Mucosa of rectum (tissue), 2 donors: ENCODE measurements around the gene TCP11L1.

Experiments used
- H3K27ac ChIP-seq, 2 donors: one replicate each; pipeline ENCODE4 v1.7.0; 2013; ENCODE audit warnings: inconsistent platforms in 2 of 2, low read depth in 2 of 2, low read length in 2 of 2
- H3K27me3 ChIP-seq, 2 donors: one replicate each; pipeline ENCODE4 v1.7.0; 2013; ENCODE audit warnings: low read length in 2 of 2; ENCODE audit not compliant: control insufficient read depth in 2 of 2, insufficient read depth in 2 of 2
- H3K36me3 ChIP-seq, 2 donors: one replicate each; pipeline ENCODE4 v1.7.0; 2013; ENCODE audit warnings: low read length in 2 of 2; ENCODE audit not compliant: control insufficient read depth in 2 of 2, insufficient read depth in 2 of 2
- H3K4me1 ChIP-seq, 2 donors: one replicate each; pipeline ENCODE4 v1.7.0; 2013; ENCODE audit warnings: low read length in 2 of 2, mild to moderate bottlenecking in 1 of 2; ENCODE audit not compliant: control insufficient read depth in 2 of 2, insufficient read depth in 2 of 2
- H3K4me3 ChIP-seq, 2 donors: one replicate each; pipeline ENCODE4 v1.7.0; 2013; ENCODE audit warnings: low read length in 2 of 2
- H3K9ac ChIP-seq, 2 donors: one replicate each; pipeline ENCODE4 v1.7.0; 2013; ENCODE audit warnings: low read length in 2 of 2, low read depth in 1 of 2, mild to moderate bottlenecking in 1 of 2
- H3K9me3 ChIP-seq, 2 donors: one replicate each; pipeline ENCODE4 v1.7.0; 2013; ENCODE audit warnings: low read length in 2 of 2; ENCODE audit not compliant: control insufficient read depth in 2 of 2
- donor health status: healthy.
- donor health status: Normal muscosa, but diverticular disease.

Gene TCP11L1

DNA sequence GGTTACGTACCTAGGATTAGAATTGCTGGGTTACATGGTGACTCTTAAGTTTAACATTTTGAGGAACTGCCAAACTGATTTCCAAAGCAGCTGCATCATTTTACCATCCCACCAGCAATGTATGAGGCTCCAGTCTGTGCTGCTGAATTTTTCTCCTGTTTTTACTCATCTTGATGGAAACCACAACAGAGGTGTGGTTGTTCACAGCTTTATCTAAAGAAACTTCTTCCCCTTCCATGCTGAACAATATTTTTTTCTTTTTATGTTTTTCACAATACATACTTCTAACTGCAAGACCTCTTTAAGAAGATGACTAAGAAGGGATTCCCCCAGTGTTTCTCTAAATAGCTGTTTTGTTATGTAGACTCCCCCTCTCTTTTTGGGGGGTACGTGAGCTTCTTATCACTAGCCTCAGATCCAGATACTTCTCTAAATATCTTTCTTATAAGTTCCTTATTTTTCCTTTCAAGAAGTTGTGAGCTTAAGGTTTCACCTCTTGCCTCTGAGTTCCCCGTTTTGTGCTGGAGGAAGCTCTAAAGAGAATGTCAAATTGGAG, 24.0 kb downstream of the TCP11L1 start:
- H3K4me1 ChIP-seq = peaks cover 10 to 12% of the 10 kb centered on the region in 2 donors
- peaks cover 29 to 44% of the 10 kb centered on the region in 2 donors for H3K36me3 ChIP-seq
- H3K27ac ChIP-seq = no peak overlapping the region

DNA sequence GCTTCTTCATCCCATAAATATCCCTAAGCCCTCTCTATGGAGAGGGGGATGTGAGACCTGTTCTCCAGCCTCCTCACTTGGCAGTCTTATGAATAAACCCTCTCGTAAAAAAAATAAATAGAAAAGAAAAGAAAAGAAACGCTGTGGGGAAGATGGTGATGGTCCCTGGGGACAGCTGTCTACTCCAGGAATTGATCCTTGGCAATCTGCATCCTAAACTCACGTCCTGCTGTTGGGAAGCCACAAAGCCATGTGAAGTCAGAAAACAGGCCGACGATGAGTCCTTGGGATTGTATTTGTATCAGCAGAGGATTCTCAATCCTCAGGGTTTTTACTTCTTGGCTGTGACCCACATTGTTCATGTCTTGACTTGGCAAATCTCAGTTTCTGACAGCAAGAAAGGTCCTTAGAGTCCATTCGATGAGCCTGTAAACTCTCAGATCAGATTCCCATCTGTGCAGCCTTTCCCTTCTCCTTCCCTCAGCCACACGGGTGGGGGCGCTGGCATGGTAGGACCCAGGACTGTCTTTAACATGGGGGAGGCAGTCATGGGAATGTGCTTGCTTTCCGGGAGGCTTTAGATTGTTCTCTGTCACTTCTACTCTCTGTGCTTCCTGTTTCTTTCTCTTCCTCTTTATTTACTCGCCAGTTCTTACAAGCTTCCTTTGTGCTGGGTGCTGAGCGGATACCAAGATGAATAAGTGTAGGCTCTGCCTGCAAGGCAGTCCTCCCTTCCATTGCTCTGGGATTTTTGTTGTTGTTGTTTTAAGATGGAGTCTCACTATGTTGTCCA, 24.9 kb downstream of the TCP11L1 start:
- Histone ChIP-seq H3K4me3 (no peak overlapping the region), H3K9me3 (no peaks in the 10 kb centered on the region), H3K27ac (no peak overlapping the region), H3K36me3 (peaks cover 31 to 44% of the 10 kb centered on the region in 2 donors), H3K27me3 (no peaks in the 10 kb centered on the region), H3K4me1 (peaks cover 10 to 12% of the 10 kb centered on the region in 2 donors), H3K9ac (no peak overlapping the region)

More for the DNA sequence above, 24.0 kb downstream of the TCP11L1 start:
- Histone ChIP-seq H3K9ac (no peak overlapping the region), H3K9me3 (no peaks in the 10 kb centered on the region), H3K4me3 (no peak overlapping the region), H3K27me3 (no peaks in the 10 kb centered on the region)

GRCh38 chr11:33064866-33065265, 25.5 kb downstream of the TCP11L1 start:
- no peak overlapping the region for H3K4me3 ChIP-seq
- H3K9ac ChIP-seq = no peak overlapping the region
- H3K4me1 ChIP-seq = peaks cover 10 to 12% of the 10 kb centered on the region in 2 donors
- H3K9me3 ChIP-seq = no peaks in the 10 kb centered on the region
- H3K27ac ChIP-seq = no peak overlapping the region
- H3K36me3 ChIP-seq = peaks cover 35 to 43% of the 10 kb centered on the region in 2 donors
- H3K27me3 ChIP-seq = no peaks in the 10 kb centered on the region

DNA sequence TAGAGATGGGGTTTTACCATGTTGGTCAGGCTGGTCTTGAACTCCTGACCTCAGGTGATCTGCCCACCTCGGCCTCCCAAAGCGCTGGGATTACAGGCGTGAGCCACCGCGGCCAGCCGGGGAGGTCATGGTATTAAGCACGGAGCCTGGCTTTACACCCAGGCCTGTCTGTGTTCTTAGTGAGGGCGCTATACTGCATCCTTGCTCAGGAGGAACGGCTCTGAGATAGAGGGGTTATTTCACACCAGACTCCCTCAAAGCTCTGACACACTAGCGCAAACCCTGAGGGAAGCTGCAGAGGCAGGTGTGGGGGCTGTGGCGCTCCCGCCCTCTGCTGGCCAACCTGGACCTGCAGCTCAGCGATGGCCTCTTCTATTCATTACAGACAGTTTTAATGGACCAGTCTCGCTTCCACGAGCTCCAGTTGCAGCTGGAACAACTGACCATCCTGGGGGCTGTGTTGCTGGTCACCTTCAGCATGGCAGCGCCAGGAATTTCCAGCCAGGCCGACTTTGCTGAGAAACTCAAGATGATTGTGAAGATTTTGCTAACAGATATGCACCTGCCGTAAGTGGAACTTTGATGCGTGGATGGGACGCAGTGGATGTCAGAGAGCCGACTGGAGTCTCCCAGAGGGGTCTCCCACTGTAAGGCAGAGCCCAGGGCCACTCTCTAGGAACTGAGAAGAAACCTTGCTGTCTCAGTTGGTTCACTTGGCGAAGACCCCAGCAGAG, 26.2 kb downstream of the TCP11L1 start:
- Histone ChIP-seq H3K27me3 (no peaks in the 10 kb centered on the region), H3K27ac (no peak overlapping the region), H3K4me1 (peaks cover 6 to 8% of the 10 kb centered on the region in 2 donors), H3K4me3 (no peak overlapping the region), H3K9ac (no peak overlapping the region), H3K9me3 (no peaks in the 10 kb centered on the region), H3K36me3 (peaks cover 31 to 41% of the 10 kb centered on the region in 2 donors)

DNA sequence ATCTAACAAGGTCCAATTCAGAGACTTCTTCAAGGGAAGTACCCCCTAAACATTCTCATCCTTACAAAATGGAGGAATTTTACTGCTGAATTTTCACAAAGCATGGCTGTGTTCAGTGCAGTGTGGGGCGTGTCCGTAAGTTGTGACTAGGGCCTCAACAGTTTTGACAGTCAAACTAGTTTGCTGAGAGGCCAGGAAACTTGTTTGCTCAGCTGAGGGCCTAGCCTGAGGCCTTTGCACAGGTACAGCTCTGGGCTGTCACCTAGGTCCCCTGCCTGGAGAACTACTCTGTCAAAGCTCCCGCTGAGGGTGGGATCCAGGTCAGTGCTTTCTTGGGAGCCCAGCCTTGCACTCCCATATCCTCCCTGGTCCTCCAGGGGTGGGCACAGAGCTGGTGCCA, 27.9 kb downstream of the TCP11L1 start:
- peaks cover 32 to 50% of the 10 kb centered on the region in 2 donors for H3K36me3 ChIP-seq

DNA sequence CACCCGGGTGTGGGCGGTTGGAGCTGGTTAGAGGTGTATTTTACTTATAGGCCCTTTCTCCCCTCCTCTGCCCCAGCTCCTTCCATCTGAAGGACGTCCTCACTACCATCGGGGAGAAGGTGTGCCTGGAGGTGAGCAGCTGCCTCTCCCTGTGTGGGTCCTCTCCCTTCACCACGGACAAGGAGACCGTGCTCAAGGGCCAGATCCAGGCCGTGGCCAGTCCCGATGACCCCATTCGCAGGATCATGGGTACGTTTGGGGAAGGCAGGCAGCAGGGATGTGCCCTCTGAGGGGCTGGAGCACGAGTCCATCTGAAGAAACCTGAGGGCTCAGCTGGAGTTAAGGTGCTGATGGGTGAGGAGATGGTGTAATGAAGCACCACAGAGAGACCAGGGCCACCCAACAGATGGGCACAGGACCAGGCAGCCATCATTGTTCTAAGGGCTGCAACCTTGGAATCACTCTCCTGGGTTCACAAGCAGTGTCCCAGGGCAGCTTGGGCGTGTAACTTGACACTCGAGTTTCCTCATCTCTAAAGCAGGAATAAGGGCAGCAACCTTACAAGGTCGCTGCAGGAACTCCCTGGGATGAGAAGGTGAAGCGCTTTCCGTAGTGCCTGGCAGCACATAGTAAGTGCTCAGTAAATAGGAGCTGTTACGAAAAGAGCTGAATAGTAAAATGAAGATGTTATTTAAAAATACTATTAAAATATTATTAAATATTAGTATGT, 29.4 kb downstream of the TCP11L1 start:
- Histone ChIP-seq H3K4me1 (peaks cover 0 to 4% of the 10 kb centered on the region in 2 donors), H3K27me3 (no peaks in the 10 kb centered on the region), H3K27ac (no peak overlapping the region), H3K9ac (no peak overlapping the region), H3K9me3 (no peaks in the 10 kb centered on the region), H3K36me3 (peaks cover 39 to 61% of the 10 kb centered on the region in 2 donors), H3K4me3 (no peak overlapping the region)

More for the DNA sequence above, 27.9 kb downstream of the TCP11L1 start:
- no peak overlapping the region for H3K9ac ChIP-seq
- no peak overlapping the region for H3K4me3 ChIP-seq
- H3K9me3 ChIP-seq = no peaks in the 10 kb centered on the region
- H3K27me3 ChIP-seq = no peaks in the 10 kb centered on the region
- no peak overlapping the region for H3K27ac ChIP-seq
- H3K4me1 ChIP-seq = peaks cover 0 to 4% of the 10 kb centered on the region in 2 donors

GRCh38 chr11:33072465-33072864, 33.1 kb downstream of the TCP11L1 start:
- H3K9me3 ChIP-seq = no peaks in the 10 kb centered on the region
- no peak overlapping the region for H3K9ac ChIP-seq
- no peaks in the 10 kb centered on the region for H3K27me3 ChIP-seq
- peaks cover 45 to 67% of the 10 kb centered on the region in 2 donors for H3K36me3 ChIP-seq
- no peaks in the 10 kb centered on the region for H3K4me1 ChIP-seq
- H3K27ac ChIP-seq = no peak overlapping the region
- no peak overlapping the region for H3K4me3 ChIP-seq

- Histone ChIP-seq H3K9me3 (no peaks in the 10 kb centered on the region), H3K9ac (no peak overlapping the region), H3K4me3 (no peak overlapping the region), H3K27ac (no peak overlapping the region), H3K4me1 (no peaks in the 10 kb centered on the region), H3K27me3 (no peaks in the 10 kb centered on the region), H3K36me3 (peaks cover 10 to 30% of the 10 kb centered on the region in 2 donors)
Measured at GRCh38 chr11:33083918-33084317, 44.5 kb downstream of the TCP11L1 start.

DNA sequence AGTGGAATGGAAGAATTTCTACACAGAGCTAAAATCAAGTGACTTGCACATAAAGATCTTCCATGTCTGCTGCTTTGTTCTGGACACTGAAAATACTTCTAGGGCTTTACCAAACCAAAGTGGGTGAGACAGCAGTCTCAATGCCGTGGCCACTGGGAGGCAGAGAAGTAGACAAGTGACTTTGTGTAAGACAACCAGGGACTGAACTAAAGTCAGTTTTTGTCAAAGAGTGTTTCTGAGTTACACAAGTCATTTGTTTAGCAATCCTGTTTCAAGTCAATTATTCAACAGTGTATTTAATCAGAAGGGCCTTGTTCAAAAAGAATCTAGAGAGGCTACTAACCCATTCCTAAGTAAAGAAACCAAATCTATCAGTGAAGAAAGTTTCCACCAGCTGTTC, 46.6 kb downstream of the TCP11L1 start:
- H3K4me3 ChIP-seq = no peak overlapping the region
- no peaks in the 10 kb centered on the region for H3K27me3 ChIP-seq
- no peak overlapping the region for H3K27ac ChIP-seq
- H3K4me1 ChIP-seq = no peaks in the 10 kb centered on the region
- peaks cover 9 to 27% of the 10 kb centered on the region in 2 donors for H3K36me3 ChIP-seq
- no peaks in the 10 kb centered on the region for H3K9me3 ChIP-seq
- H3K9ac ChIP-seq = no peak overlapping the region
